Stimulated activated CD8-positive, alpha-beta memory T cell treated with anti-CD3 and anti-CD28 coated beads, Interleukin-12 subunit alpha, Interleukin-12 subunit beta, amount 100 ng/mL, for 4 hours (primary cell): ENCODE data around the gene LRRC51.

Experiments
- DNase-seq: peaks from one replicate; pipeline ENCODE4 v3.0.0-alpha.2; 2020; ENCODE audit warnings: low read depth

LRRC51 gene

GRCh38 chr11:72070491-72070890 lies 10.2 kb upstream of the LRRC51 start:
- no peak for DNase-seq

DNA sequence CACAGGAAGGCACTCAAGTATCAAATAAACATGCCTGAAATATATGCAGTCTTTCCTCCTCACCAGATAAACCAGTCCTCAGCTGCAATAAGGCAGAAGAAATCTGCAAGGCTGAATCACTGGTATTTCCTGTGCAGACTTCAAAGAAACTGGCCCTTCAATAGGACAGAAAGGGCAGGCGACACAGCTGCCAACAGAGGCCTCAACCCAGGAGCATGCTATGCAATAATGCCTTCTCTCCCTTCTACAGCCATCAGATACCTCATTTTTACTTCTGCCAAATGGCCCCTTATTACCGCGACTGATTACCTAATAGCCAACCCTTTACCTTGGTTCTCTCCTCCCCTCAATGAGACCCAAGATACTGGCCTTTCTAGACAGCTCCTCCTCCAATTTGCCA lies 8.3 kb upstream of the LRRC51 start:
- no peak for DNase-seq

- no peak for DNase-seq
These were observed 5.5 kb upstream of the LRRC51 start for GRCh38 chr11:72075109-72075508.

GRCh38 chr11:72075756-72076155 lies 4.9 kb upstream of the LRRC51 start:
- DNase-seq: no peak

- no peak for DNase-seq
These were observed 2.2 kb upstream of the LRRC51 start for GRCh38 chr11:72078477-72078876.

DNA sequence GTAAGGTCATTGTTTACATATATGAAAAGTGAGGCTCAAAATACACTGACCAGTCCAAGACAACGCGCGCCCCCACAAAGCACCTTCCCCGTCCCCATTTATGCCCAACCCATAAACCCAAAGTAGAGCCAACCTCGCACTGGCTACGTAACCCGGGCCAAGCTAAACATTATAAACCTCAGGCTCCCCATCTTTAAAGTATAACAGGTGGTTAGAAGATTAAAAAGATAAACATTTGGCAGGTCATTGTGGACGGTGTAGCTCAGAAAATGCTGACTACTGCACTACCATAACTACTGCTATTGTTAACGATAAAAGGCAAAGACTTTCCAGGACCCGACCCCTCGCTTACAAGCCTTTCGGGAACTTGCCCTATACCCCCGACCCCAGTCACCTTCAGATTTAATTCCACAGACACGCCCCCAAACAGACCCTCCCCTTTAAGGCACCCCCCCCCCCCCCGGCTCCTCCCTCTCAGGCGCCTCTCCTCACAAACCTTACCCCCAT lies 778 bp upstream of the LRRC51 start:
- DNase-seq: no peak

- DNase-seq: no peak
These were observed 564 bp downstream of the LRRC51 start for GRCh38 chr11:72081184-72081644.

- DNase-seq: no peak
These were observed 1.3 kb downstream of the LRRC51 start for GRCh38 chr11:72081821-72082453.

DNA sequence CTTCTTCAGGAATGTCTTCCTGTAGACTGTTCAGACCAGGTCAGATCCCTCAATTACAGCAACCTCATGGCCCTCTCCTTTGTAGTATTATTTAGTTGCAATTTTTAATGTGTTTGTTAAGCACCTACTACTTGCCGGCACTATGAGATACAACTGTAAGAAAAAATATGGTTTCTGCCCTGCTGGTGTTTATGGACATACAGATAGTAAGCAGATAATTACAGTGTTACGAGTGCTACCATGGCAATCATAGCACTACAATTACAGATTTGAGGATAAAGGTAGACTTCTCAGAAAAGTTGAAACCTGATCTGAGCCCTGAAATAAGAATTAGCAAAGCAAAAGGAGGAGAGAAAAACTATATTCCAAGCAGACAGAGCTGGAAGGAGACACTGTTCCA lies 2.8 kb downstream of the LRRC51 start:
- no peak for DNase-seq

GRCh38 chr11:72084076-72084475 lies 3.4 kb downstream of the LRRC51 start:
- DNase-seq: no peak

- DNase-seq: no peak
These were observed 4.3 kb downstream of the LRRC51 start for GRCh38 chr11:72084965-72085364.

DNA sequence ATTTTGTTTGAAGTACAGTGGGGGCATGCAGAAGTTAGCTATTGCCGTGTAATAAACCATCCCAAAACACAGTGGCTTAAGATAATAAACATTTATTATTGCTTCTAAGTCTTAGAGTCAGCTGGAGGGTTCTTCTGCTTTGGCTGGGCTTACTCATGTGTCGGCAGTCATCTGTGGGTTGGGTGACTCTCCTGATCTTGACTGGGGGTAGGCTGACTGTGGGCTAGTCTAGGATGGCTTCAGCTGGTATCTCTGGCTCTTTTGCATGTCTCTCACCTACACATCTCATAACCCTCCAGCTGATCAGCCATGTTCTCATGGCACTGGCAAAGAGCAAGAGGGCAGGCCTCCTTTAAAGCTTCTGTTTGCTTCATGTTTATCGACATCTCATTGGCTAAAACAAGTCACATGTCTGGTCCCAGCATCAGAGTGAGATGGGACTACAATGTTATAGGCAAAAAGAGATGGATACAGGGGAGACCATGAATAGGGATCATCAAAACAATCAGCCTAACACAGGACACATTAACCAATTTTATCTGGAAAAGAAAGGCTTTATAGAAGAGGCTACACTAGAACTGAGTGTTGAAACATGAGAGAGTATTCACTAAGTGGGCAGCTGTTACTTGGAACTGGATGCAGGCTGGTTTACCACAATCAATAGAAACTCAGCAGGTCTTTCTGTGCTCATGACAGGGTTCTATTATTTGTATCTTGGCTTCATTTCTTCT lies 5.1 kb downstream of the LRRC51 start:
- DNase-seq: no peak

DNA sequence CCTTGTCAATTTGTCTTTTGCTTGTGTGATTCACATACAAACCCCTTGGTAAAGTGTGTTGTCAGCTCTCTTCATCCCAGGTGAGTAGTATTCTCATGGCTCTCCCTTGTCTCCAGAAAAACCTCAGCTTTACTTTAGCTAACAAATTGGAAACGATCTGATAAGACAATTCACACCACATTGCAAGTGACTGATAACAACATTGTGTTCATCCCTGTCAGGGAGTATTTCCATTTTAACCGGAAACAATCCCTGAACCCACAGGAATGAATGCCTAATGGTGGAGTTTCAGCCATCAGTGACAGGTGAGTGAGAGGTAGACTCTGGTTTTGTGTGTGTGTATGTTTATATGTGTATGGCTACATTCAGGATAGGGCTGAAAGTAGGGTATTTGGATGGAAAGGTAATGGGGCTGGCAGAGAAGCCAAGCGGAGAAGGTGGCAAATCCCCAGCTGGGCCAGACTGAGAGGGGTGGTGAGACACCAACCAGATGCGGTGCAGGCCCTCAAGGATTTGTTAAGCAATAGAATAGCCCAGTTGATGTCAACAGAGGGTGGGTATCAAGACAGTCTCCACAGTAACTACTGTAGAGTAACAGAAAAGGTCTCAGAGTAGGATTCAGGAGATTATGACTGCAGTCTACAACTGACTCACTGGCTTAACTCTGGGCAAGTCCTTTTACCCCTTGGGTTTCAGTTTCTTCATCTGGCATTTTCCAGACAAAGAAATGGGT lies 7.6 kb downstream of the LRRC51 start:
- no peak for DNase-seq

GRCh38 chr11:72091292-72091691 lies 10.6 kb downstream of the LRRC51 start:
- DNase-seq: peak; percentile 28

DNA sequence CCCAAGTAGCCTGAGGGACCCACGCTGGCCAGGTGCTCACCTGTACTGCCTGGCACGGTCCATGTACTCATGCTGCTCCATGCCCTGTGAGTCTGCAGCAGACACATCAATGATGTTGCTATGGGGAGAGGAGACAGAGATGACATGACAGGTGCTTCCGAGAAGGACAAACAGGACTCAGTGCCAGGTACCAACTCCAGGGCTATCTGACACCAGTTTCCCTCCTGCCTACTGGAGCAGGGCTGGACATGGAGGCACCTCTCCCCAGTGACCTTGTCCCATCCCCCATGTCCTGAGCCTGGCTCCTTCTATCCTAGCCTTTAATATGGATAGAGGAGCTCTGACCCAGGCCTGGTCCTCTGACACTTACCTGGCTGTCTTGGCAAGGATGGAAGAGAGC lies 18.1 kb downstream of the LRRC51 start:
- DNase-seq: no peak

DNA sequence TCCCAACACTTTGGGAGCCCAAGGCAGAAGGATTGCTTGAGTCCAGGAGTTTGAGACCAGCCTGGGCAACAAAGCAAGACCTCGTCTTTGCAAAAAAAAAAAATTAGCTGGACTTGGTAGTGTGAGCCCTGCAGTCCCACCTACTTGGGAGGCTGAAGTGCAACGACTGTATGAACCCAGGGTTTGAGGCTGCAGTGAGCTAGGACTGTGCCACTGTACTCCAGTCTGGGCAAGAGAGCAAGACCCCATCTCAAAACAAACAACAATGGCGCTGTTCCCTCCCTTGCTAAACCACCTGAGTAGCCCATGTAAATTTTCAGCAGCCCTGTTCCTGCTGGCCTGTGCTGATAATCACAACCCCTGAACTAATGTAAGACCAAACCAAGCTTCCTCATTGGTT lies 19.4 kb downstream of the LRRC51 start:
- no peak for DNase-seq

- DNase-seq: no peak
These were observed 19.8 kb downstream of the LRRC51 start for GRCh38 chr11:72100462-72100861.

- DNase-seq: no peak
These were observed 21.5 kb downstream of the LRRC51 start for GRCh38 chr11:72102162-72102561.

- DNase-seq: no peak
These were observed 21.9 kb downstream of the LRRC51 start for GRCh38 chr11:72102631-72102945.

DNA sequence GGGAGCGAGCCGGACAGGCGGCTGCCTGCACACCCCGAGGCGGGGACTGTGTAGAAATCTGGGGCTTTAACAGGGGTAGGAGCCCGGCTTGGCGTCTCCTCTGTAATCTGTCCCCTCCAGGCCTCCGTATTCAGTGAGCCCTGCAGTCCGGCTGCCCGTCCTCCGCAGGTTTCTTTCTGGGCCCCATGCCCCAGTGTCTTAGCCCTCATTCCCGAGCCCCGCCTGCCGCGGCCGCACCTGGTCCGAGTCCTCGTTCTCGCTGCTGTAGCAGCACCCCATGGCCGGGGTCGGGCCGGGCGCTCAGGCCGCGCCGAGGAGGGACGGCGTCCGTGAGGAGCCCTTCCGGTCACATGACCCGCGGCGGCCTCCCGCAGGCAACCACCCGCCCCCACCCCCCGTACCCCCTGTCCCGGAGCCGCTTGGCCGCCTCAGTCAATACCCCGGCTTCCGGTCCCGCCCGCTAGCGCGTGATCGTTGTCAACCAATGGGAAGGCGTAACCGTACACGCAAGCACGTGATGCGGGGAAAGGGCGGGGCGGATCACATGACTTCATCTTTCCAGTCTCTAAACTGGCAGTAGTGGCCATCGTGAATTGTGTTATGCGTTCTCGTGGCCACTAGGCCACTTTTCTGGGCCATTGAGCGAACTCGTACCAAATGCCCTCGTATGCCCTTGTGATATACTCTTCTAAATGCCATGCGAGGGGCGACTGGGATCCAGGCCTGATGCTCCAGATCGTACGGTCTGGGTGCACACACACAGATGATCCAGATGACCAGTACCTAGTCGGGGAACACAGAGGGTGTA lies 22.5 kb downstream of the LRRC51 start, which contains the start of gene LAMTOR1:
TSS of gene LAMTOR1 (minus strand) at position 352 of the 808 bp plus-strand sequence. CDS start at position 279, 73 bp downstream.
- peak; percentile 94 for DNase-seq

- no peak for DNase-seq
These were observed 23.1 kb downstream of the LRRC51 start for GRCh38 chr11:72103754-72104167.

GRCh38 chr11:72105888-72106287 lies 25.2 kb downstream of the LRRC51 start, which contains the start of gene TOMT:
TOMT (plus strand) TSS chr11:72105924; CDS start chr11:72105952, 28 bp downstream.
- DNase-seq: no peak
